ENCODE results near the gene MTMR1.

MTMR1 gene

DNA sequence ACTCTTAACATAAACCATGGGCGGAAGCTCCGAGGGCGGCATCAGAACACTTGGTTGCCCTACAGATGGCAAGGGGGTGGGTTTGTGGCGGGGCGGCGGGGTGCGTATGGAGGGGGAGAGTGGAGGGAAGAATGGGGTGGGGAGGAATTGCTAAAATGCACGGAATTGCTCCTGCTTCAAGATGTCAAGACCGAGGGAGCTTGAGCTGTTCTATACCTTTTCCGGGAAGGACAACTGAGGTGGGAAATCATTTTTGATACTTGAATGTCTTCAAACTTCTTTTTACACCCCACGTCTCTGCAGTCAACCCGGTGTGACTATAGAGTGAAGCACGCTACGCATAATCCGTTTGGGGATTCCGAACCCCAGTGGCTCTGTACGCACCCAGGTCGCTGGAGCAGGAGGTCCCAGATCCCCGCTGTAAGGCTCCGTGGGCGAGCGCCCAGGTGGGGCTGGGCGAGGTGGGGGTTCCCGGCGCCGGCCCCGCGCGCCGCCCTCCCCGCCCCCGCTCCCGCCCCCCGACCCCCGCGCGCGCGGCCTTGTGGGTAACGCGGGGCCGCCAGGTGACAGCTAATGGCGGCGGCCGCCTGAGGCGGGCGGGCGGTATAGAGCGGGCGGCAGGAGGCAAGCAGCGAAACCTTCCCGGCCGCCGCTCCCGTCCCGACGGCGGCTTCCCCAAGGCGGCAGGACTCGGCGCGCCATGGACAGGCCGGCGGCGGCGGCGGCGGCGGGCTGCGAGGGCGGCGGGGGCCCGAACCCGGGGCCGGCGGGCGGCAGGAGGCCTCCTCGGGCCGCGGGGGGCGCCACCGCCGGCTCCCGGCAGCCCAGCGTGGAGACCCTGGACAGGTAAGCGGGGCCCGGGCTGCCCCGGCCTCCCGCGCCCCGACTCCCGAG, at the start of gene MTMR1:
MTMR1 (plus strand) TSS at position 566 of the 894 bp plus-strand sequence; CDS start at position 701, 135 bp downstream.
- DNase-seq (ENCODE audit: low read depth in 1 of 2, low spot score in 1 of 2), result peak; percentile 32 to 50

DNA sequence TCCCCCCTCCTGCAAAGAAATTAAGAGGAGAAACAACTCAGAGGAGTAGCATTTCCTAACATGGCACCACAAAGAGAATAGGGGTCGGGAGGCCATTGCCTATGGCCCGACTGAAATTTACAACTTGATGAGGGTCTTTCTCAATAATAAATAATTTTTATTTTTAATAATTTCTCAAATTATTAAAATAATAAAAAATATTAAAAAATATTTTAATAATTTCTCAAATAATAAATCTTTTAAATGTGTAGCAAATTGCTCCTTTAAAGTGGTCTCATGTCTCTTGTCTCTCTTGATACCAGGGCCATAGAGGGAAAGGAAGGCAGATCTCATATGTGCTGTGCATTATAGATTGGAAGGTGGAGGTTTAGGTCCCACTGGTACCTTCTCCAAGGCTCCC, 49.2 kb upstream of the MTMR1 start:
- DNase-seq (ENCODE audit: low read depth in 1 of 2, low spot score in 1 of 2), result no peak

DNA sequence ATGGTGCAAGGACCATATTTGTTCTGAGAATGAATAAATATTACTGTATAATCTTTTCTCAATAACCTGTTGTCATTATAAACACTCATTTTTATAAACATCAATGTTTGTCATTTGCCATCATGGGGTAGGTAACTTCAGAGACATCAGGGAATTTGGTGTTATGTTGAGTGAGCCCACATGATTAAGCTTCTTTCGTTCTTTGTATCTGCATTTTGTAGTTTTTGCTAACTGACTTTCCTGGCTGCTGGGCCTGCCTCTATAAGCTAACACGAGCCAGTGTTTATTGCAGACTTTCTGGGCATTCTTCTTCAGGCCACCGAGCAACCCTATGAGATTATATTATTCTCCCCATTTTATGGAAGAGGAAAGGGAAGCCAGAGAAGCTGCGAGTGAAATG, 48.8 kb upstream of the MTMR1 start:
- no peak for DNase-seq (ENCODE audit: low read depth in 1 of 2, low spot score in 1 of 2)

DNA sequence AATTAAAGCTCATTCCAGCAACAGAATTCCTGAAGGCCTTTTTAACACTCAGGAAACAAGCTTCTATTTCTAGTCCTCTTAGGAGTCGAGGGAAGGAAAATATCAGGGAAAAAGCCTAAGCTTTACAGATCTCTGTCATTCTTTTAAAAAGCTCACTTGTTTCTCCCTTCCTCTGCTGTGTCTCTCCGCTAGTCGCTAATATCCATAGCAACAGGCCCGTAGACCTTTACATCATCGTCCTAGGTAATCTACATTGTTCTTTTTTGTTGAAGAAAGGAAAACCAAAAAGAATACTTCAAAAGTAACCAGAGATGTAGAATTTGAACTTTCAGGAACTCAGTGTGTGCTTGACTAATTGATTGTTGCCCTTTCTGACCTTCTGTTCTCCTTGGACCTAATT, 45.9 kb upstream of the MTMR1 start:
- DNase-seq (ENCODE audit: low read depth in 1 of 2, low spot score in 1 of 2), result no peak

DNA sequence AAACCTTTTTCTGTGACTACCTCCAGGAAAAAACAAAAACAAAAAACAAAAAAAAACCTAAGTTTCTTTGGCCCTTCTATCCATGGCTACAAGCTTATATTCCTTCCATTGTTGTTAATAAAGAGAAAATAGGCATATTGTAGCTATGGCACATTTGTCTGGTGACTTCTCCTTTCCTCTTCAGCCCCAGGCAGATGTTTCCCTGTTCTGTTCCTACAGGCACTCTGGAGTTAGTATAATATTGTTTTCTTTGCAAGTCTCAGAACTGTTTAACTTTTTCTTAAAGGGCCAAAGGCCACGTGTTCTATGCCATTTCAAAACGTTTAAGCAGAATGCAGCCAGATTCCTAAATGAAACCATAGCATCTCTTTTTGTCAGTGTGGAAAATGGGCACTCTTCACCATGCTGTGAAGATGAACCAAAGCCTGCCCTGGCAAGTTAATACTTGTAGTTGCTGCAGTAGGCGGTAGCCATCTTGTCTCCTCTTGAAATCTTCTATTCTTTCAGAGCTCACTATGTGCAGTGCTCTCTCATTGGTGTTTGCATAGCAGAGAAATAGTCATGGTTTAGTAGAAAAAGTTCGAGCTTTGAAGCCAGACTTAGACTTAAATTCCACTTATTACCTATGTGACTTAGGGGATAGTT, 44.8 kb upstream of the MTMR1 start:
- DNase-seq (ENCODE audit: low read depth in 1 of 2, low spot score in 1 of 2), result no peak

DNA sequence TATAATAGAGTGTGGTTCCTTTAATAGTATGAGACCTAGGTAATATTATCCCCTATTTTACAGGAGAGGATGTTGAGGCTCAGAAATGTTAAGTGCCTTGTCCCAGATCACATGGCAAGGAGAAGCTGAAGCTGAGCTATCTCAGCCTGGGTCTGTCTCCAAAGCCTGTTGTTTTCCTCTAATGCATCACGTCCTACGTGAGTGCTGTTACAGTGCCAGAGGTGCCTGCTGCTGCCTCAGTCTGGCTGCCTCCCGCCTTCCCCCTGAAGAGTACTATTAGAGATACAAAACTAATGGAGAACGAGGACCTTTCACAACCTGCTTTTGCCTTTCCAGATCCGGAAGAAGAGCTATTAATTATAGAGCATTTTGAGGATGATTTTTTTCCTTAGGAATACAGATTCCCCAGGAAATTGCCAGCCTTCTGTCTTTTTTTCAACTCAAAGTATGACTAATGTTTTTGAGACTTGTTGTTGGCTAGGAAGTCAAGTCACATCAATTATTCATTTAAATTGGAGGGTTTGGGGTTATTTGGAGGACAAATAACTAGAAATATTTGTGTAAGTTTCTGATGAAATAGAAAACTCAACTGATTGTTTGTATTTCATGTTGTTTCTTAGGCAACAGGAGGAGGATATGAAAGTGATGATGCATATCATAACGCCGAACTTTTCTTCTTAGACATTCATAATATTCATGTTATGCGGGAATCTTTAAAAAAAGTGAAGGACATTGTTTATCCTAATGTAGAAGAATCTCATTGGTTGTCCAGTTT, 43.9 kb upstream of the MTMR1 start:
- no peak for DNase-seq (ENCODE audit: low read depth in 1 of 2, low spot score in 1 of 2)

DNA sequence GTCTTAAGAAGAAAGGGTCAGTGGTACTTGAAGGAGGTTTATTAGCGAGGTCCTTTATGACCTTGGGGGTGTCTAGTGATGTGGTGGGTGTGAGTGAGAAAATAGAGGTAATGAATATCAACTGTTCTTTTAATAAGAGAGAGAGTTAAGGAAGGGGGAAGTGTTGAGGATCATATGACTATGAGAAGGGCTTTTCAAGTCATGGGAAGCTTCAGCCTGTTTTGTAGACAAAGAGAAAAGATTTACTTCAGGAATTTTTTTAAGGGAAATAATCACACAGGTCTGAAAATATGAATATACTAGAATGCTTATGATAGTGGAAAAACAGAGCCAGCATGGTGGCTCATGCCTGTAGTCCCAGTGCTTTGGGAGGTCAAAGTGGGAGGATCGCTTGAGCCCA, 41.3 kb upstream of the MTMR1 start:
- DNase-seq (ENCODE audit: low read depth in 1 of 2, low spot score in 1 of 2), result no peak

DNA sequence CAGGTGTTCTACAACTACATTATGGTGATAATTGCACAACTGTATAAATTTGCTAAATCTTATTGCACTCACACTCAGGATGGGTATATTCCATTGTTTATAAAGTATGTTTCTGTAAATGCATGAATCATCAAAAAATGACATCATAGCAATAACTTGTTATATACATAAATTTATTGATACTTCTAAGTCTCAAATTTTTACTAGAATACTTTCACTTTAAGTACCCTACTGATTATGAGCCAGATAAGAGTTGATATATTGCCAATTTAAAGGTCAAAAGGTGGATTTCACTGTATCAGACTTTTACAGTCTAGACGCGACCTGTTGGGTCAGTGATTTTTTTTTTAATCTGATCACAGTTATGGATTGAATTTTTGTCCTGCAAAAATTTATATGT, 37.4 kb upstream of the MTMR1 start:
- DNase-seq (ENCODE audit: low read depth in 1 of 2, low spot score in 1 of 2), result no peak

DNA sequence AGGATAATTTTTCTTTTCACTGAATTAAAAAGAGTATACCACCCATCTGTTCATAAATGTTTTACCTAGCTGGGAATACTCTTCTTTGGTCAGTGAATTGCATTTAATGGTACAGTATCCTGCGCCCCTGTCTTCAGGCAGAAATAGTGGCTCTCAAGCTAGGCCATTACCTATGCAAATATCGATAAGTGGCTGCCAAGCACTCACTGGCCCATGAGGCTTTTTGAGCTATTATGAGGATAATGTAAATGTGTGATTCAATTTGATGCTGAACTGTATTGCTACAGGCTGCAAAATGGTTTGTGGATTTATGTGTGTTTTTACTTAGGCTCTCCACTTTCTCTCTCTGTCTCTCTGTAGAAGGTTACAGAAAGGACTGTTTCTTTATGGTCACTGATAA, 30.1 kb upstream of the MTMR1 start:
- DNase-seq (ENCODE audit: low read depth in 1 of 2, low spot score in 1 of 2), result no peak

DNA sequence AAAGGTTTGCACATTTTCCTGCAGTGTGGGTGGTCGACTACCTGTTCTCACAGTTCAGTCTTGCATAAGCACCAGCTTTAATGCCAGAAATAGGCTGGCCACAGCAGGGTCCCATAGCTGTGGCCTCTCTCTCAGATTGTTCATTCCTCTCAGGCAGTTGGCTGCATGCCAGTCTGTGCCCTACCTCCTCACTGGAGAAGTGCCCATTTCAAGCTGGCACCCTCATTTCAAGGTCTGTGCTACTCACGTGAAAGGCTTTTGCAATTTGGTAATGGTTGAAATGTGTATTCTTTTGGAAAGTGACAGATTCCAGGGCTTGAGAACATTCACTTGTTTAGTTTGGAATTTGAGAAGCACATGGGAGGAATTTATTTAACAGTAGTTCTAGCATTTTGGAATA, 28.9 kb upstream of the MTMR1 start:
- DNase-seq (ENCODE audit: low read depth in 1 of 2, low spot score in 1 of 2), result no peak

DNA sequence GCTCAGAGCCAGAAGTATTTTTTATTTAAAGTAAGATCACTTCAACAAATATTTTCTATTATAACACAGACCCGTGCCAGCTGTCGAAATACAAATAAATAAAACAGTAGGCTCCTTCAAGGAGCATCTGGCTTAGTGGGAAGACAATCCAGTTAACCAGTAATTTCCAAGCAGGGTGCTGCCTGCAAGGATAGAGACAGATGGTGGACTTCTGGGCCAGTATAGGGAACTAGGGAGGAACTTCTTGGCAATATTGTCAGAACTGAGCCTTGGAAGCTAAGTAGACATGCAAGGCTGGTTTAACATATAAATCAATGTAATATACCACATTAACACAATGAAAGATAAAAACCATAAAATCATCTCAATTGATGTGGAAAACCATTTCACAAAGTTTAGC, 17.0 kb upstream of the MTMR1 start:
- no peak for DNase-seq (ENCODE audit: low read depth in 1 of 2, low spot score in 1 of 2)

DNA sequence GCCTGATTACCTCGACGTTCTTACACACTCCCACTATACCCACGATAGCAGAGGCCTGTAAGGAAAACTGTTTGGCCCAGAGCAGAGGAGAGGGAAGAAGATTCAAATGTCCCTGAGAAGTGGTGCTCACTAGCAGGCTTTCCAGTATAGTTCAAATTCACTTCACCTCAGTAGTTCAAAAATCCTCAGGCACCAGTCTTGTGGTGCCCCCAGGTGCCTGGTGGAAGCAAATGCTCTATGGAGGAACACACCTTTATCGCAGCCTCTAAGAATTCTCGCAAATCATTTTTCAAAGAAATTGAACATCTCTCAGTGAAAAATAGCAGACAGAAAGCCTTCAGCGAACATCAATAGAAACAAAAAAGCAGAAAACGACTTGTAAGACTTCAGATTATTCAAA, 12.2 kb upstream of the MTMR1 start:
- no peak for DNase-seq (ENCODE audit: low read depth in 1 of 2, low spot score in 1 of 2)

DNA sequence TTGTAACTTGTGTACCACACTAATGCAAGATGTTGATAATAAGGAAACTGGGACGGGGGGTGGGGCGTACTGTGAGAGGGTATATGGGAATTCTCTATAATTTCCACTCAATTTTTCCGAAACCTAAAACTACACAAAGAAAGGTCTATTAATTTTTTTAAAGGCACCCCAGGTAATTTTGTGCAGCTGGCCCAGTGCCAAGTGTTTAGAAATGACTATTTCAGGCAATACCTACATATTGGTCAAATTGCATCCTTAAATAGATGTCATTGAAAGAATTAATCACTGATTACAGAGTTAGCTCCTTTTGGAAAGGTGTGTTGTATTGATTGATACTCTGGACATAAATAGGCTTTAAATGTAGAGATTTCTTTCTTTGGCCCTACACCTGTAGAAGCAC, 10.1 kb upstream of the MTMR1 start:
- DNase-seq (ENCODE audit: low read depth in 1 of 2, low spot score in 1 of 2), result no peak

DNA sequence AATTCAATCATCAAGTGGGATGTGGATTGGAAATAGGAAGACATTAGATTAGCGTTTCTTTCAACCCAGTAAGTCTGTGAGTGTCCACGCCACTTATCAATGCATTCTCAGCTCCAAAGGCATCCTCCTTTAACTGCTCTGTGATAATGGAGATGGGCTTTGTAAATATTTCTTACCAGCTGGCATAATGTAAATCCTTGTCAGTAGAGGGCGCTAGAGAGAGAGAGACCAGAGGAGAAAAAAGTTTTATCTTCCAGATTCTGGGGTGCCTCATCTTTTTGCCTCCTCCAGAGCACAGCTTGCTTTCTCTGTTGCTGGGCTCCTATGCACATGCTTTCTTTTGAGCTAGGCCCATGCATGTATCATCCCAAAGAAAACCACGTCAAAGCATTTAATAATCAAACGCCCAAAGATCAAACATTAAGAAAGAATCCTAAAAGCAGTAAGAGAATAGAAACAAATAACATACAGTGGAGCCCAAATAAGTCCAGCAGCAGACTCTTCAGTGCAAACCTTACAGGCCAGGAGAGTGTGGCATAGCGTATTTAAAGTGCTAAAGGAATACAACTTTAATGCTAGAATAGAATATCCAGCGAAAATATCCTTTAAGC, 9.6 kb upstream of the MTMR1 start:
- no peak for DNase-seq (ENCODE audit: low read depth in 1 of 2, low spot score in 1 of 2)

DNA sequence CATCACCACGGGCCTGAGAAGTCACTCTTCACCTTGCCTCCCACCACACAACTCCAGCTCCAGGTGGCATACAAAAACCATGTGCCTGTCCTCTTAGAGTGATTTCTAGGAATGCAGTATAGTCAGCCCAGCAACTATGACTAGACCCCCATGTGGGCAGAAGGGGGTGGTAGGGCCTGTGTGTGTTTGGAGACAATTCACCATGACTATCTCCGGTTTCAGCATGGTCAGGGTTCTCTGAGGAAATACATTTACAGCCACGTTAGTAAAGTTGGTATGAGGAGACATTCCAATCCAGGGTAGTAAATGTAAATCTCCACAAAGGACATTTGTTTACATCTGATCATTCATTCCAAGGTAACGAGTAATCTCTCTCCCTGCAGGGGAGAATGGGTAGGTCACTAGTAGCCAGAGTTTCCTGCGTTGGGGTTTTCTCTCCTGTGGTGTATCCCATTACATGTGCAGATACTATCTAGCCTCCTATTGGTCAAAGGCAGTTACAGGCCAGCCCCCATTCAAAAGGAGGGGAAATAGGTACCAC, 4.2 kb upstream of the MTMR1 start:
- no peak for DNase-seq (ENCODE audit: low read depth in 1 of 2, low spot score in 1 of 2)

DNA sequence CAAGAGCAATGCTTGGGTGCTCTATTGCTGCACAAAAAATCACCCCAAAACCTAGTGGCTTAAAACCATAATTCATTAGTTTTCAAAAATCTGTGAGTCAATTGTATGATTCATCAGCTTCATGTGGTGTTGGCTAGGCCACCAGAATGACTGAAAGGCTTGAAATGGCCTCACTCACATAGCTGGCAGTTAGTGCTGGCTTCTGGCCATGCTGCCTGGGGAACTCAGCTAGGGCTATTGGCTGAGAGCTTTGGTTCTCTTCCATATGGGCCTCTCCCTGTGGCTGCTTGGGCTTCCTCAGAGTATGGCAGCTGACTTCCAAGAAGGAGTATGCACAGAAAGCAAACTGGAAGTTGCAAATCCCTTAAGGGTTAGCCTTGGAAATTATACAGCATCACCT, 3.1 kb upstream of the MTMR1 start:
- no peak for DNase-seq (ENCODE audit: low read depth in 1 of 2, low spot score in 1 of 2)

DNA sequence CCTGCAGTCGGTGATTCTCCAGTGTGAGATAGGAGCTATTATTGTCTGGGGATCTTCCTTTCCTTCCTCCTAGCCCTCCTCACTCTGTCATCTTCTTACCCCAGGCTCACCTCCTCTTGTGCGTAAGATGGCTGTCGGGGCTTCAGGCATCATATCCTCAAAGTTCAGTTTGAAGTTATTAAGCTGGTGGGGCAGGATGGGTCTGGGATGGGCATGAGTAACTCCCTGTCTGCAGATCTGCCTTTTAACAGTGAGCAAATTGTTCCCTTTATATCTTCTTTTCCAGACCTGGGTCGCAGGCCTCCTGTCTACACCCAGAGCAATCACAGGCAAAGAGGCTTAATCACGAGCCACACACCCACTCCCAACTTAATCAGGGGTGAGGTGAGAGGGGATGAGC, 900 bp upstream of the MTMR1 start:
- no peak for DNase-seq (ENCODE audit: low read depth in 1 of 2, low spot score in 1 of 2)

DNA sequence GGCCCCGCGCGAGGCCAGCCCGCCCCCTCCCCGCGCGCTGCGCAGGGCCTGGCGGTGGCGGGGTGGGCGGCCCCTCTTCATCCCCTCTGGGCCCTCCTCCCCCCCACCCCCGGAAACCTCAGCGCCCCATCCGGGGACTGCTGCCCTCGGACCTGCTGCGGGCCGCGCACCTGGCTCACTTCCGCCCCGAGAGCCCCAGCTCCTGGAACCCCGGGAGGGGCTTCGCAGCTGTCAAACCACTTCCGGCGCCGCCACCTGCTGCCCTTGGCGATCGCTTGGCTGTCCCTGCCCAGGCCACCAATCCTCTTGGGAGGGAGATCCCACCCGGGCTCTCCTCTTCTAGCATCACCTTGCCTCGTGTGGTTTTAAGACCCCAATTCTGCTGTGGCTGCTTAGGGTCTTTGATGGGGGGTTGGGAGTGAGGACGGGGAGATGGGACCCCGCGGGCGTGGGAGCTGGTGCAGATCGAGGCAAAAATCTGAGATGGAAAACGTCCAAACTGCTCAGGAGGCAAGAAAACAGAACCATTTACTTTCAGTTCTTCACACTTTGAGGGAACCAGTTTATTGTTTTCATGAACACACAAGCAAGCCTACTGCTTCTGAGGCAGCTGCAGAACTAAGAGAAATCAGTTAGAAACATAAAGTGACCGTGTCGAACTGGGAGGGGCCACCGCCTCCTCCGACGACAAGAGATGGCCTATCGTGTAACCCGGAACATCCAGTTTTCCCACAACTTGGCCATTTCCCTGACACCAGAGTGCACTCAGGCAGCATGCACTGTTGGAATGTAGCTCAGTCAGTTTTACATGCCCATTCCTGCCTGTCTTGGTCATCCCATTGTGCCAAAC, 754 bp downstream of the MTMR1 start:
- DNase-seq (ENCODE audit: low read depth in 1 of 2, low spot score in 1 of 2), result peak; percentile 32 to 39

DNA sequence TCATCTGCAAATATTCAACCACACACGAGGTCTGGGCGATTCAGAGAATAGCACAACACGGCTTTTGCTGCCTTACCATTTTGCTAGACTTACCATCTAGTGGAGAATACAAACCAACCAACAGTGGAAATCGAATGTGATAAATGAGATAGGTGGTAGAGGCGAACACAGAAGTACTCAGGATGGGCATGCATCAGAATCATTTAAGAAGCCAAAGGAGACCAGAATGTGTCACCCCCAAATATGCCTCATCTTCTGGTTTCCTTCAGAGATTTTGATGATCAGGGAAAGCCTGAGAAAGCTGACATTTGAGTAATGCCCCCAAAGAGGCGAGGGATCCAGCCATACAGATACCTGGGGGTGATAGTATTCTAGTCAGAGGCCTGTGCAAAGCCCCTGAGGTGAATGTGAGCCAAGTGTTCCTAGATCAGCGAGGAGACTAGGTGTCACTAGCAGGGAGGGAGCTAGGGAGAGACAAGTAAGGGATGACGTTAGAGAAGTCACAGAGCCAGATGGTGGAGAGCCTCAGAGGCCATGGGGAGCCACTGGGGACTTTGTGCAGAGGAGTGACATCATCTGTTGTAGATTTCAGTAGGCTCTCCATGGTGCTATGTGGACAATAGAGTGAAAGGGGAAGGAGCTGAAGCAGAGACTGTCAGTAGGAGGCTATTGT, 1.7 kb downstream of the MTMR1 start:
- DNase-seq (ENCODE audit: low read depth in 1 of 2, low spot score in 1 of 2), result no peak

DNA sequence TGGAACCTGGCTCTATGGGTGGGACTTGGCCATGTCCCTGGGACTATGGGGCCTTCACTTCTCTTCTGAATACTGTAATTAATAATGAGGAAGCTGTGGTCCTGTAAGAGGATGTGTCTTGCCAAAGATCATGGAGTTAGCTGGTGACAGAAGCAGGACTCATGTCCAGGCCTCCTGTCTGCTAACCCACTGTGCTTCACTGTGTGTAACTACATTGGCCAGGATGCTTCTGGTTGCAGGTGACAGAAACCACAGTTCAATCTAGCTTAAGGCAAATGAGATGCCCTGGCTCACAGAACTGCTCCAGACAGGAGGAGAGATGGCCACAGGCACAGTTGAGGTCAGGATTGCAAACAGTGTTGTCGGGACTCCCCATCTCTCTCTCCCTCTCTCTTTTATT, 3.1 kb downstream of the MTMR1 start:
- DNase-seq (ENCODE audit: low read depth in 1 of 2, low spot score in 1 of 2), result no peak

Measured in stimulated activated CD4-positive, alpha-beta T cell treated with anti-CD3 and anti-CD28 coated beads, Interleukin-15, amount 100 ng/mL, for 1 hour (primary cell).